DOHH2 (cell line): ENCODE measurements around the gene KDM2A.

Source experiments
- H3F3A ChIP-seq: fragments of 200-600 bp; sonication (generic), shearing (Covaris generic); 2 replicates; pipeline ENCODE4 v1.6.0; 2016; ENCODE audit warnings: antibody characterized with exemption, mild to moderate bottlenecking; ENCODE audit not compliant: control insufficient read depth, insufficient read depth
- H3K27ac ChIP-seq: fragments of 200-600 bp; sonication (generic); 2 replicates; pipeline ENCODE4 v1.5.1; 2014; ENCODE audit warnings: low read depth, mild to moderate bottlenecking, low read length, moderate library complexity
- H3K27me3 ChIP-seq: fragments of 200-600 bp; sonication (generic); 2 replicates; pipeline ENCODE4 v1.6.1; 2014; ENCODE audit warnings: mild to moderate bottlenecking, low read length, mixed read lengths; ENCODE audit not compliant: control insufficient read depth
- H3K36me3 ChIP-seq: fragments of 200-600 bp; sonication (generic); 2 replicates; pipeline ENCODE4 v1.6.1; 2014; ENCODE audit warnings: mild to moderate bottlenecking, low read length, moderate library complexity, mixed read lengths; ENCODE audit not compliant: control insufficient read depth
- H3K4me1 ChIP-seq: fragments of 200-600 bp; sonication (generic); 2 replicates; pipeline ENCODE4 v1.6.1; 2014; ENCODE audit warnings: mild to moderate bottlenecking, low read length, mixed read lengths; ENCODE audit not compliant: control insufficient read depth
- H3K4me2 ChIP-seq: fragments of 200-600 bp; sonication (generic); 2 replicates; pipeline ENCODE4 v1.6.0; 2014; ENCODE audit warnings: mild to moderate bottlenecking, low read length, moderate library complexity
- H3K4me3 ChIP-seq: fragments of 200-600 bp; sonication (generic); 2 replicates; pipeline ENCODE4 v1.5.1; 2014; ENCODE audit warnings: mild to moderate bottlenecking, low read length, mixed read lengths
- H3K79me2 ChIP-seq: fragments of 200-600 bp; sonication (generic); 2 replicates; pipeline ENCODE4 v1.6.1; 2014; ENCODE audit warnings: mild to moderate bottlenecking, low read length, mixed read lengths; ENCODE audit not compliant: control insufficient read depth
- H3K9me2 ChIP-seq: fragments of 200-600 bp; sonication (generic); replicated peaks from 2 replicates; pipeline ENCODE4 v1.6.1; 2014; ENCODE audit warnings: mild to moderate bottlenecking, low read length, mixed read lengths; ENCODE audit not compliant: control insufficient read depth
- H3K9me3 ChIP-seq: fragments of 200-600 bp; sonication (generic); 2 replicates; pipeline ENCODE4 v1.6.1; 2014; ENCODE audit warnings: antibody characterized with exemption, low read length, mixed read lengths; ENCODE audit not compliant: control insufficient read depth, insufficient read depth
- H4K20me1 ChIP-seq: fragments of 200-600 bp; sonication (generic); 2 replicates; pipeline ENCODE4 v1.6.0; 2014; ENCODE audit warnings: low read depth, mild to moderate bottlenecking, antibody characterized with exemption, low read length, moderate library complexity; ENCODE audit not compliant: control insufficient read depth, insufficient read depth
- EZH2phosphoT487 ChIP-seq: fragments of 200-600 bp; sonication (generic); IDR thresholded peaks from 2 replicates; pipeline ENCODE4 v1.6.1; 2017; ENCODE audit warnings: borderline replicate concordance, mild to moderate bottlenecking, antibody characterized with exemption, low read length, moderate library complexity, mixed read lengths
- TF ChIP-seq, protein P1 (sequence below): fragments of 200-600 bp; sonication (generic); IDR thresholded peaks from one replicate; pipeline ENCODE4 v1.5.1; 2014; ENCODE audit warnings: antibody characterized with exemption, mild to moderate bottlenecking, low read depth, low read length; ENCODE audit not compliant: poor library complexity, severe bottlenecking

KDM2A gene

DNA sequence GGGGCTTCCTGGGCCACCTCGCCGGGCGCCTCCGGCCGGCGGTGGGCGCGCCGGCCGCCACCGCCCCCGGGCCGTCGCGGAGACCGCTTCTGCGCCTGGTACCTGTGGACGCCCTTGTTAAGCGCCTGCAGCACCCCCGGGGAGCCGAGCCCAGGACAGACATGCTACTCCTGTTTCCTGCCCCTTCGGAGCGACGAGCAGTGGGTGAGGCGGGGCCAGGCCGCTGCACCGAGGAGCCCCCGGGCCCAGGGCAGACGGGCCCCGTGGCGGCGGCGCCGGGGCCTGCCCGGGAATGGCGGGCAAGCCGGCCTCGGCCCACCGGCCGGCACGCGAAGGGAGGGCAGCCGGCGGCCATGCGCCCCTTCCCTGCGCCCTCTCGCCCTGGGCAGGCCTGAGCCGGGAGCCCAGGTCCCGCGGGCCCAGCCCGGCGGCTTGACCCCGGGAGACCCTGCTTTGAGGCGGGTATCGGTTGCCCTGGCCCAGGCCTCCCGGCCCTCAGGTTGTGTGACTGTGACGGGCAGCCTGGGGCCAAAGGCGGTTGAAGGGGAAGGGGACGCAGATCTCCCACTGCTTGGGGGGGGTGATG is 789 bp upstream of the KDM2A start:
- no peaks in the 10 kb centered on the region for H3K9me2 ChIP-seq
- H3K4me2 ChIP-seq = peak overlapping the region; percentile 80
- H3K27ac ChIP-seq = no peak overlapping the region
- H3K9me3 ChIP-seq = no peaks in the 10 kb centered on the region
- peaks cover 21% of the 10 kb centered on the region for H3F3A ChIP-seq
- H3K36me3 ChIP-seq = peaks cover 26% of the 10 kb centered on the region
- peak overlapping the region; percentile 74 for H3K4me3 ChIP-seq
- no peaks in the 10 kb centered on the region for H4K20me1 ChIP-seq
- H3K27me3 ChIP-seq = peaks cover 29% of the 10 kb centered on the region
- H3K4me1 ChIP-seq = peaks cover 32% of the 10 kb centered on the region
- peaks cover 41% of the 10 kb centered on the region for H3K79me2 ChIP-seq
- TF ChIP-seq, protein P1, sequence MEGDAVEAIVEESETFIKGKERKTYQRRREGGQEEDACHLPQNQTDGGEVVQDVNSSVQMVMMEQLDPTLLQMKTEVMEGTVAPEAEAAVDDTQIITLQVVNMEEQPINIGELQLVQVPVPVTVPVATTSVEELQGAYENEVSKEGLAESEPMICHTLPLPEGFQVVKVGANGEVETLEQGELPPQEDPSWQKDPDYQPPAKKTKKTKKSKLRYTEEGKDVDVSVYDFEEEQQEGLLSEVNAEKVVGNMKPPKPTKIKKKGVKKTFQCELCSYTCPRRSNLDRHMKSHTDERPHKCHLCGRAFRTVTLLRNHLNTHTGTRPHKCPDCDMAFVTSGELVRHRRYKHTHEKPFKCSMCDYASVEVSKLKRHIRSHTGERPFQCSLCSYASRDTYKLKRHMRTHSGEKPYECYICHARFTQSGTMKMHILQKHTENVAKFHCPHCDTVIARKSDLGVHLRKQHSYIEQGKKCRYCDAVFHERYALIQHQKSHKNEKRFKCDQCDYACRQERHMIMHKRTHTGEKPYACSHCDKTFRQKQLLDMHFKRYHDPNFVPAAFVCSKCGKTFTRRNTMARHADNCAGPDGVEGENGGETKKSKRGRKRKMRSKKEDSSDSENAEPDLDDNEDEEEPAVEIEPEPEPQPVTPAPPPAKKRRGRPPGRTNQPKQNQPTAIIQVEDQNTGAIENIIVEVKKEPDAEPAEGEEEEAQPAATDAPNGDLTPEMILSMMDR = no peak
- TF ChIP-seq EZH2phosphoT487 = no peak

DNA sequence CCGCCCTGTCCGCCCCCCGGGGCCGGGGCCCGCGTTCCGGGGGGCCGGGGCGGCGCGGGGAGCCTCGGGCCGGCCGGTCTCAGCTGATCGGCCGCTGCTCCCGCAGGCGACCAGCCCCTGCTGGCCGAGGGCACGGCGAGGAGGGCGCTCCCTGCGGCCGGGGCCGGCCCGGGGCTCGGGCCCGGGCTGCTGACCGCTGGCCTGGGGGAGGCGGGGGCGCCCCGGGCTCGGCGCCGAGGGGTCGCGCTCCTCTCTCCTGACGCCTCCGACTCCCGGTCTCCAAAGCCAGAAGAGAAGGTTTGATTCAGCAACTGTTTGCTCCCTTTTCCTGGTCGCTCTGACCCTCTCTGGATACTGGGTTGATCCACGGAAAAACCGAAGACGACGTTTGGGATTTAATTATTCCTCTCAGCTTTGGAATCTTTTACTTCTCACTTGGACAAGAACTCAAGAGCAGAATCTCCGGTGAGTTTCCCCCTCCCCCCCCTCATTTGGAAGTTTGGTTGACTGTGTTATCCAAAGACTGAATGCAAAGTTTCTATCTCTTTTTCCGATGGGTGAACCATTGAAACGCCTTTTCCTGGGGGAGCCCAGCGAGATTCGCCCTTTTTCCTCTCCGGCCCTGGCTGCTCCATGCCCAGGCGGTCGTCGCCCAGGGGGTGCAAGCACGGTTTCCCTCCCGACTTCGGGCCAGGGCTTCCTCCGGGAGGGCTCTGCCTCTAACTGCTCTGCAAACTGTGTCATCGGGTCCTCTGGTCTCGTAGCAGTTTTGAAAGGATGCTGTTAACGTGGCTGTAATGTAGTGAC is 725 bp downstream of the KDM2A start:
- Histone ChIP-seq H3K4me3 (peak overlapping the region; percentile 85), H4K20me1 (no peaks in the 10 kb centered on the region), H3K9me2 (no peaks in the 10 kb centered on the region), H3K36me3 (peaks cover 36% of the 10 kb centered on the region), H3K9me3 (no peaks in the 10 kb centered on the region), H3K79me2 (peaks cover 56% of the 10 kb centered on the region), H3K27me3 (peaks cover 23% of the 10 kb centered on the region), H3F3A (peaks cover 21% of the 10 kb centered on the region), H3K27ac (peak overlapping the region; percentile 70), H3K4me2 (peak overlapping the region; percentile 69), H3K4me1 (peaks cover 28% of the 10 kb centered on the region)
- TF ChIP-seq, protein P1 = no peak
- no peak for TF ChIP-seq EZH2phosphoT487

DNA sequence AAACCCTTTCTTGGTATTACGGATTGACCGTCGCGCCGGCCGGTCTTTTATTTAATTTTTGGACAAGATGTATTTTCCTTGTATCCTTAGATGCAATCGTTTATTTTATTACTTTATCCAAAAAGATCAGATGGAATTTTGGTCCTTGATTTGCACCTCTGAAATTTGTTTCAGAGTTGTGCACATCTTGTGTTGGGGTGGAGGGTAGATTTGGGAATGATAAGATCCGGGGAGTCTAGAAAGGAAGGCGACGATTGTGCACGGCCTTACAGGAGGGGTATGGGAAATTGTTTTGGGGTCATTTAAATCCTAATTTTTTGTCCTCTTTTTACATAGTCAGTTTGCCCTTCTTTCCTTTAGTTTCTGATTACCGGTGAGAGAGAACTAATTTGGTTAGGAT is 1.4 kb downstream of the KDM2A start:
- peak overlapping the region; percentile 69 for H3K4me2 ChIP-seq
- H3K4me3 ChIP-seq = peak overlapping the region; percentile 85
- peaks cover 21% of the 10 kb centered on the region for H3F3A ChIP-seq
- no peaks in the 10 kb centered on the region for H3K9me2 ChIP-seq
- H3K27me3 ChIP-seq = peaks cover 17% of the 10 kb centered on the region
- TF ChIP-seq, protein P1 = no peak
- no peak for TF ChIP-seq EZH2phosphoT487
- H3K79me2 ChIP-seq = peaks cover 63% of the 10 kb centered on the region
- peak overlapping the region; percentile 70 for H3K27ac ChIP-seq
- peaks cover 28% of the 10 kb centered on the region for H3K4me1 ChIP-seq
- H3K36me3 ChIP-seq = peaks cover 39% of the 10 kb centered on the region
- no peaks in the 10 kb centered on the region for H4K20me1 ChIP-seq
- H3K9me3 ChIP-seq = no peaks in the 10 kb centered on the region
